Spleen (tissue), 7 donors: Measurements from ENCODE around the gene CCM2L.

Source experiments
- POLR2A ChIP-seq, 3 donors: fragments of 450-650 bp; IDR thresholded peaks; one replicate each; pipeline ENCODE4 v1.5.1; 2017; ENCODE audit warnings: antibody characterized with exemption in 3 of 3, mild to moderate bottlenecking in 1 of 3
- TF ChIP-seq, protein P1 (sequence below), 11 experiments: fragments of 200-600 bp in 7 of 11; fragments of 450-650 bp in 4 of 11; sonication (generic) in 4 of 11; IDR thresholded peaks in 8 of 11; conservative IDR thresholded peaks in 3 of 11; 1 replicate in 7 of 11; 2 replicates in 4 of 11; pipeline versions ENCODE4 v1.4.0 to v1.8.0; 2016 to 2021; ENCODE audit warnings: antibody characterized with exemption in 11 of 11, inconsistent platforms in 4 of 11, mild to moderate bottlenecking in 1 of 11
- donor health status: DM: no; HTN: no; CAD: no; lungs with moderate emphysema.
- donor health status: DM: no; HTN: no; CAD: no.
- donor health status: DM: no; HTN: no; CAD: no.

DNA sequence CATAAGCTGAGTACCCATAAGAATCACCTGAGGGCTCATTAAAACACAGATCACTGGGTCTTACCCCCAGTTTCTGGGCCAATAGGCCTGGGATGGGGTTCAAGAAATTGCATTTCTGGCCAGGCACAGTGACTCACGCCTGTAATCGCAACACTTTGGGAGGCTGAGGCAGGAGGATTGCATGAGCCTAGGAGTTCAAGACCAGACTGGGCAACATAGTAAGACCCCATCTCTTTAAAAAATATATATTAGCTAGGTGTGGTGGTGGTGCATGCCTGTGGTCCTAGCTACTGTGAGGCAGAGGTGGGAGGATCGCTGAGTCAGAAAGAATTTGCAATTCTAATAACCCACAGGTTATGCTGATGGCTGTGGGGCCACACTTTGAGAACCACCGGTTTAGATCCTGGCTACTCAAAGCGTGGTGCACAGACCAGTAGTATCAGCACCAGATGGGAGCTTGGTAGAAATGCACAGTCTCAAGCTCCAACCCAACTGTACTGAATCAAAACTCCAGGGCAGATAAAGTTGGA lies 2.0 kb downstream of the CCM2L start:
- no peak for TF ChIP-seq POLR2A (IDR thresholded peaks at IDR 0.05)
- TF ChIP-seq, protein P1, sequence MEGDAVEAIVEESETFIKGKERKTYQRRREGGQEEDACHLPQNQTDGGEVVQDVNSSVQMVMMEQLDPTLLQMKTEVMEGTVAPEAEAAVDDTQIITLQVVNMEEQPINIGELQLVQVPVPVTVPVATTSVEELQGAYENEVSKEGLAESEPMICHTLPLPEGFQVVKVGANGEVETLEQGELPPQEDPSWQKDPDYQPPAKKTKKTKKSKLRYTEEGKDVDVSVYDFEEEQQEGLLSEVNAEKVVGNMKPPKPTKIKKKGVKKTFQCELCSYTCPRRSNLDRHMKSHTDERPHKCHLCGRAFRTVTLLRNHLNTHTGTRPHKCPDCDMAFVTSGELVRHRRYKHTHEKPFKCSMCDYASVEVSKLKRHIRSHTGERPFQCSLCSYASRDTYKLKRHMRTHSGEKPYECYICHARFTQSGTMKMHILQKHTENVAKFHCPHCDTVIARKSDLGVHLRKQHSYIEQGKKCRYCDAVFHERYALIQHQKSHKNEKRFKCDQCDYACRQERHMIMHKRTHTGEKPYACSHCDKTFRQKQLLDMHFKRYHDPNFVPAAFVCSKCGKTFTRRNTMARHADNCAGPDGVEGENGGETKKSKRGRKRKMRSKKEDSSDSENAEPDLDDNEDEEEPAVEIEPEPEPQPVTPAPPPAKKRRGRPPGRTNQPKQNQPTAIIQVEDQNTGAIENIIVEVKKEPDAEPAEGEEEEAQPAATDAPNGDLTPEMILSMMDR (IDR thresholded peaks at IDR 0.05 in 8 of 11, conservative IDR thresholded peaks at IDR 0.05 in 3 of 11): no peak
